Muscle layer of duodenum (tissue), 2 donors: ENCODE results near the gene EYA2.

Experiments
- H3K27ac ChIP-seq: one replicate; pipeline ENCODE4 v1.7.0; 2013; ENCODE audit warnings: mild to moderate bottlenecking, low read length
- H3K27me3 ChIP-seq: one replicate; pipeline ENCODE4 v1.7.0; 2013; ENCODE audit warnings: low read depth, mild to moderate bottlenecking, control low read depth, low read length
- H3K36me3 ChIP-seq, 2 donors: one replicate each; pipeline ENCODE4 v1.7.0; 2013; ENCODE audit warnings: low read length in 2 of 2, control low read depth in 1 of 2, mild to moderate bottlenecking in 1 of 2; ENCODE audit not compliant: insufficient read depth in 2 of 2, control insufficient read depth in 1 of 2
- H3K4me1 ChIP-seq, 2 donors: one replicate each; pipeline ENCODE4 v1.7.0; 2013; ENCODE audit warnings: low read length in 2 of 2, mild to moderate bottlenecking in 2 of 2, control low read depth in 1 of 2, moderate library complexity in 1 of 2; ENCODE audit not compliant: insufficient read depth in 2 of 2, control insufficient read depth in 1 of 2
- H3K4me3 ChIP-seq, 2 donors: one replicate each; pipeline ENCODE4 v1.7.0; 2013; ENCODE audit warnings: low read length in 2 of 2, low read depth in 1 of 2, mild to moderate bottlenecking in 1 of 2
- H3K9me3 ChIP-seq, 2 donors: one replicate each; pipeline ENCODE4 v1.7.0; 2013; ENCODE audit warnings: low read length in 2 of 2, control low read depth in 1 of 2, mild to moderate bottlenecking in 1 of 2; ENCODE audit not compliant: control insufficient read depth in 1 of 2
- donor health status: healthy.

The EYA2 gene

DNA sequence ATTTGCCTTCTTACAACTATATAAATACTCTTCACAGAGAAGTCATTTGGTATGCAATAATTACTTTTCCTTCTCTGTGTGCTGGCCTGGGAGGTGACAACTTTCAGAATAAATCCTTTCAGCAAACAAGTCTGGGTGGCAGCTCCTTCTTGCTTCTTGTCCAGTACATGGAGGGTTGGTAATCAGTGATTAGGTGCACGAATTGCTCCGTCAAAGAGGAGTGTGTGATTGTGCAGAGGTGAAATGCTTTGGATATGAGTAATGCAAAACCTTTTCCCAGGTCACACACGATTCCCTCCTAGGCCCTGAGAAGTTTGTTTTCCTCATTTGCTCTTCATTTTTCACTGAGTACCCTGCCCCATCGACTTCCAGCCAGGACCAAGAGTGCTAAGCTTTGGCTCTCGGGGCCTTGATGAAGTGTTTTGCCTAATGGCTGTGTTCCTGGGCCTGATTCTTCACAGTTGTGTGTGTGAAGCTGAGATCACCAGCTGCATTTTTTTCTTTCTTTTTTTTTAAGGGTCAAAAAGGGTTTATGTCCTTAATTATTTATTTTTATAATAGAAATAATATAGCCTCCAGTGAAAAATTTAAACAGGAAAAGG lies 245.4 kb downstream of the EYA2 start:
- H3K36me3 ChIP-seq: no peaks in the 10 kb centered on the region
- H3K27ac ChIP-seq: no peak overlapping the region
- peaks cover 0 to 7% of the 10 kb centered on the region in 2 donors for H3K9me3 ChIP-seq
- H3K4me1 ChIP-seq: no peaks in the 10 kb centered on the region
- no peaks in the 10 kb centered on the region for H3K27me3 ChIP-seq
- no peak overlapping the region for H3K4me3 ChIP-seq

DNA sequence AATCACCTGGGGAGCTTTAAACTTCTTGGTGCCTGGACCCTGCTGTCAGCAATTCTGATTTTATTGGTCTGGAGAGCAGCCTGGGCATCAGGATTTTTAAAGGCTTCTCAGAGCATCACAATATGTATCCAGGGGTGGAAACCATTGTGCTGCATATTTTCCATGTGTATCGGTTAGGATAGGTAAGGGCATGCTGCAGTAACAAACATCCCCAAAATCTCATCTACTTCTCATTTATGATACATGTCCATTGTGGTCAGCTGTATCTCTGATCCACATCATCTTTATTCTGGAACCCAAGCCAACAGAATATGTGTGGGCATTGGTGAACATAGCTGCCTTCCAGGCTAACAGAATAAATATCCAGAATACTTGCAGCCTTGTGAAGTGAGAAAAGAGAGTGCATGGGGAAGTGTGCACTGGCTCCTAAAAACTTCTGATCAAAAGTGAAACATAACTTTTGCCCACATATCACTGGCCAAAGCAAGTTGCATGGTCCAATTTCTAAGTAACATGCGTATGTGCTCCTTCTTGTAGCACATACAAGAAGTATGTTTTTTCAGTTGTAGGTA lies 246.8 kb downstream of the EYA2 start:
- H3K27me3 ChIP-seq: no peaks in the 10 kb centered on the region
- H3K4me3 ChIP-seq: no peak overlapping the region
- no peaks in the 10 kb centered on the region for H3K36me3 ChIP-seq
- no peaks in the 10 kb centered on the region for H3K4me1 ChIP-seq
- H3K9me3 ChIP-seq: peaks cover 0 to 7% of the 10 kb centered on the region in 2 donors
- H3K27ac ChIP-seq: no peak overlapping the region

DNA sequence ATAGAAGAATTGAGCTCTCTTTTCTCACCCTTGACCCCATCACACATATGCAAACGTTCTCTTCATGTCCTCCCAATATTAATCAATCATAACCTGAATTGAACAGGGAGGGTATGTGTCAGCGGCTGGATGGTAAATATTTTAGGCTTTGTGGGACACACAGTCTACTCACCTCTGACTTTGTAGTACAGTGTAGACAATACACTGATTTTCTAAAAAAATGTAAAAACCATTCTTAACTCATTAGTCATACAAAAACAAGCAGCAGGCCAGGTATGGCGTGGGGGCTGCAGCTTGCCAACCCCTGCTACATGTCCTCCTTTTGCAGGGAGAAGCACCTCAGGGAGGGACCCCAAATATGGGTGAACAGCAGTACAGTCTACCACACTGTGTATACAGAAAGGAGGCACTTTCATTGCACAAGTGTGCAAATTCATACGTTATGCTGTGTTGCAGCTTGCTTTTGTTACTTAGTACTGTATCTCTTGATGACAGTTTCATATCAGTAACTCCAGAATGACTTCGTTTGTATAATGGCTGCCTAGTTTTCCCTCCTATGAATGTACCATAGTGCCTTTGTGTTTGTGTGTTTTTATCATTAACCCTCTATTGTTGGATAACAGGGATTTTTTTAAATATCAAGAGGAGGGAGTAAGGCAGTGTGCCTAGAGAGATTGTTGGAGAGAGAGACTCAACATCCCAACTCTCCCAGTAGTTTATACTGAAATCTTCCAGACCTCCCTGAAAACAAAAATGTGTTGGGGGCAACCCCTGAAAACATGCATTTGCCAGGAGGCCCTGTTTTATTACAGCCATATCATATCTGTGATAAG lies 247.5 kb downstream of the EYA2 start:
- Histone ChIP-seq H3K27ac (no peak overlapping the region), H3K27me3 (no peaks in the 10 kb centered on the region), H3K4me1 (no peaks in the 10 kb centered on the region), H3K36me3 (no peaks in the 10 kb centered on the region), H3K4me3 (no peak overlapping the region), H3K9me3 (peaks cover 0 to 7% of the 10 kb centered on the region in 2 donors)

DNA sequence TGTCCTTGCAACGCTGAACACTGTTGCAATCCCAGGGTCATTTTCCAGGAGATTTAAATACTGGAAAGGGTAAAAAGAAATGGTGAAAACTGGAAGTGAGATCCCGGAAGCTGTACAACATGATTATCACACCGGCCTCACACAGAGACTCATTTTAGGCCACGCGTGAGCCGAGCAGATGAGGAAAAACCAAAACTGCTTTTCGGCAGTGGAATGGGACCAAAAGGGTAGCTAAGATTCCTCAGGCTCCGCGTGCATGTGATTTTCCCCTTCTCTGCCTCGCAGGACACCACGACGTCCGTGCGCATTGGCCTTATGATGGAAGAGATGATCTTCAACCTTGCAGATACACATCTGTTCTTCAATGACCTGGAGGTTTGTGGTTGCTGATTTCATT lies 248.1 kb downstream of the EYA2 start:
- no peaks in the 10 kb centered on the region for H3K4me1 ChIP-seq
- peaks cover 0 to 7% of the 10 kb centered on the region in 2 donors for H3K9me3 ChIP-seq
- no peaks in the 10 kb centered on the region for H3K27me3 ChIP-seq
- H3K4me3 ChIP-seq: no peak overlapping the region
- H3K27ac ChIP-seq: no peak overlapping the region
- no peaks in the 10 kb centered on the region for H3K36me3 ChIP-seq

DNA sequence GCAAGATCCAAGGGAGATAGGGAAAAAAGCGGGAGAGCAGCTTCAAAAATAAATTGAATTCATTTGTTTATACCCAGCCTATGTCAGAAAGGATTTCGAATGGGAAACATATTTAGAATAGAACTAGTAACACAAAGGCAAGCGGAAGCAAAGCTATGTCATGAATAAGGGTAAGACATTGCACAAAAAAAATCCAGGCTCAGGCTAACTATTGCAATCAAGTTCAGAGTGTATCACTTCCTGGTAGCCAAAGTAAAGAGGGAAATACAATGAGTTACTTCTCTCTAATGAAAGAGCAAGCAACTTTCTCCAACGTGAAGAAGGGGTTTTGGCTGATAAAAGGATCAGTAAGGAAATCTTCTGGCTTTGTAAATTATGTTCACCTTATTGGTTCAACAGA lies 249.0 kb downstream of the EYA2 start:
- Histone ChIP-seq H3K4me1 (no peaks in the 10 kb centered on the region), H3K9me3 (peaks cover 0 to 7% of the 10 kb centered on the region in 2 donors), H3K27ac (no peak overlapping the region), H3K27me3 (no peaks in the 10 kb centered on the region), H3K36me3 (no peaks in the 10 kb centered on the region), H3K4me3 (no peak overlapping the region)

DNA sequence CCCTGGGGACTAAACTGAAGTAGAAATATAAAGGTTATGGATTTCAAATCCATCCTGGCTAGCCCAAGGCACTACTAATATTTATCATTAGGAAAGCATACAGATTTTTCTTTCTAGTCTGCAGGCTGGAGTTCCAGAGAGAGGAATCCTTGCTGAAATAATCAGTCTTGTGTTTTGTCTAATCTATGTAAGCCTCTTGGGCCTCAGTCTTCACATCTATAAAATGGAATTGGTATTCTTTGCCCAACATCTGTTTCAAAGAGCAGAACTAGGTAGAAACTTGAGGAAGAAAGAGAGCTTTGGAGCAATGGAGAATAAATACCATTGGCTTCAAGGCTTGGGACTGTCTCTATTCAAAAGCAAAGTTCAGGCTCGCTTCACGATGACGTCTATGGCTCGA lies 249.8 kb downstream of the EYA2 start:
- Histone ChIP-seq H3K4me3 (no peak overlapping the region), H3K27me3 (no peaks in the 10 kb centered on the region), H3K36me3 (no peaks in the 10 kb centered on the region), H3K9me3 (peaks cover 0 to 7% of the 10 kb centered on the region in 2 donors), H3K27ac (no peak overlapping the region), H3K4me1 (no peaks in the 10 kb centered on the region)

DNA sequence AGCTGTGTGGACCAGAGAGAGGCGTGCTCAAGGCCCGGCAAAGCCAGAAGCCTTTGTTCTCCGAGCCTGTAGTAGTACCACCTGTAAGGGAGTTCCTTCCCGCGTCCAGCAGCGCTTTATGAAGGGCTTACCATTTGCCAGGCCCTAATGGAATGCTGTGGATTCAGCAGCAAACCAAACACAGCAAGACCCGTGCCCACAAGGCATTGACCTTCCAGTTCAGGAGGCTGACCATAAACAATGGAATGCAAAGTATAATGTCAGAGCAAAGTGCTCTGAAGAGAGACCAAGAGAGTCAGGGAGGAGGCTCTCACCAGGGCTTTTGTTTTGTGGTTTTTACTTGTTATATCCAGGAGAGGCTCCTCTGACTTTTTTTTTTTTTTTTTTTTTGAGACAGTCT lies 252.0 kb downstream of the EYA2 start:
- Histone ChIP-seq H3K36me3 (no peaks in the 10 kb centered on the region), H3K9me3 (peaks cover 0 to under 1% of the 10 kb centered on the region in 2 donors), H3K27ac (no peak overlapping the region), H3K4me1 (no peaks in the 10 kb centered on the region), H3K27me3 (no peaks in the 10 kb centered on the region), H3K4me3 (no peak overlapping the region)

DNA sequence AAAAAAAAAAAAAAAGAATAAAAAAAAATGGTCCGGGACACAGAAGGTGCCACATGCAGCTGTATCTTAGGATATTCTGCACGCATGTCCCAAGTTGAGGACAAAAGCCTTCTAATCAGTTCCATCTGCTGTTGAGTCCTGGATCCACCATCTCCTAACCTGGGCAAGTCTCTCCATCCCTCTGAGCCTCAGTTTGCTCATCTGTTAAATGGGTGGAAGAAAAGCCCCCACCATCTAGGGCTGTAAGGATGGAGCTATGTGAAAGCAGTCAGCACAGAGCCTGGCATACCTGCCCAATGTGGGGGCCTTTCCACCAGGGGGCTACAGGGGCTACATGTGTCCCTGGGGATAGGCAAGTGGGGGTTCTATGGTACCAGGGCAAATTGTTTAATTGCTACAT lies 253.4 kb downstream of the EYA2 start:
- Histone ChIP-seq H3K27ac (no peak overlapping the region), H3K4me1 (no peaks in the 10 kb centered on the region), H3K36me3 (no peaks in the 10 kb centered on the region), H3K4me3 (no peak overlapping the region), H3K9me3 (no peaks in the 10 kb centered on the region), H3K27me3 (no peaks in the 10 kb centered on the region)

DNA sequence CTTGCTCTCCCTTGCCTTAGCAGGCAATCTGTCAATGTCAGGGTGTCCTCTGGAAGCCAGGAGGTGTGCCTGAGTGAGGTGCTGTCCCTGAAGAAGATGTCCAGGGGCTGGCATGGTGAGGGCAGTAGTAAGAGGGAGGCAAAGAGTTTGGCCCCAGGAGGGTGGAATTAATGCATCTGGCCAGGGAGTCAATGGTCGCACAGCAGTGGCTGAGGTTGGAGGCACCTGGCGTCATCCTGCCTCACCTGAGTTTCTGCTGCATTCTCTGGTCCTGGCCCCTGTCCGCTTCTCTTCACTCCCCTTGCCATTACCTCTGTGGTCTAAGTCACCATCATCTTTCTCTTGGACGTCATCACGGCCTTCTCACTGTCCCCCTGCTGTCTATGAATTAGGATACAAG lies 255.3 kb downstream of the EYA2 start:
- H3K4me1 ChIP-seq: no peaks in the 10 kb centered on the region
- no peaks in the 10 kb centered on the region for H3K27me3 ChIP-seq
- no peaks in the 10 kb centered on the region for H3K9me3 ChIP-seq
- H3K36me3 ChIP-seq: no peaks in the 10 kb centered on the region
- H3K27ac ChIP-seq: no peak overlapping the region
- H3K4me3 ChIP-seq: no peak overlapping the region

DNA sequence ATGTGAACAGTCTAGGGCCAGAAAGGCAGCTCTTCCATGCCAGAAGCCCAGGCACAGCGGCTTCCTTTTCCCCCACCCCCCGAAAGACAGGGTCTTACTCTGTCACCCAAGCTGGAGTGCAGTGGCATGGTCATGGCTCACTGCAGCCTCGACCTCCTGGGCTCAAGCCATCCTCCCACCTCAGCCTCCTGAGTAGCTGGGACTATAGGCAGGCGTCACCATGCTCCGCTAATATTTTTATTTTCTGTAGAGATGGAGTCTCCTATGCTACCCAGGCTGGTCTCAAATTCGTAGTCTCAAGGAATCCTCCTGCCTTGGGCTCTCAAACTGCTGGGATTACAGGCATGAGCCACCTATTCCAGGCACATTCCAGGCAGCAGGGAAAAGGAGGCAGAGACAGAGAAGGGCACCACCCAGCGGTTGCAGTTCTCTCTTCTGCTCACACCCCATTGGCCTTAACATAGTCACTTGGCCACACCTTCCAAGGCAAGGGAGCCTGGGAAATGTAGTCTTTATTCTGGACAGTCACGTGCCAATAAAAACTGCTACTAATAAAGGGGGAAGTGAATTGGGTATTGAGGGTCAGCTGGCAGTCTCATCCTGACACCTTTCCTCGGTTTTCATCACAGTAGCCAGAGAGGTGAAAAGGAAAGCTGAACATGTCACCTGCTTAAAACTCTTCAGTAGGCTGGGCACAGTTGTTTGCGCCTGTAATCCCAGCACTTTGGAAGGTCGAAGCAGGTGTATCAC lies 255.9 kb downstream of the EYA2 start:
- Histone ChIP-seq H3K27me3 (no peaks in the 10 kb centered on the region), H3K4me1 (no peaks in the 10 kb centered on the region), H3K36me3 (no peaks in the 10 kb centered on the region), H3K27ac (no peak overlapping the region), H3K9me3 (no peaks in the 10 kb centered on the region), H3K4me3 (no peak overlapping the region)

DNA sequence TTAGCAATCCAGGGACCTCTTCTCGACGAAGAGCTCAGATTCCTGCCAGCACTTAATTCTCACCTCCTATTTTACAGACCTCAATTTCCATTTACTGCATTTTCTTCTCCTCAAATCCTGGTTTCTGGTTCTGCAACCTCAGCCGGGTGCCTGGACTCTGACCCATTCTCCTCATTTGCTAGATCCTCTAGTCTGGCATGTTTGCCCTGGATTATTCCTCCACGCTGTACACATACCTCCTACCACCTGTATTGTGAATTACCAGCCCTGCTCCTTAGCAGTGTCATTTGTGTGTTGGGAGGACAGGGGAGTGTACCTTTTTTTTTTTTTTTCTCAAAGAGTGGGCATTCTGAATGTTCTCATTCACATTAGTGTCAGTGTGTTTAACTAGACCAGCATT lies 257.4 kb downstream of the EYA2 start:
- no peaks in the 10 kb centered on the region for H3K36me3 ChIP-seq
- no peaks in the 10 kb centered on the region for H3K9me3 ChIP-seq
- H3K4me1 ChIP-seq: no peaks in the 10 kb centered on the region
- no peaks in the 10 kb centered on the region for H3K27me3 ChIP-seq
- no peak overlapping the region for H3K4me3 ChIP-seq
- no peak overlapping the region for H3K27ac ChIP-seq
